ENCODE results near the gene AGO1.
A peak's percentile ranks its signal among the peaks of the same experiment; 100 is the strongest.
"Not testable (repeated sequence)": the region's sequence is repeated elsewhere in the genome, so short reads cannot be mapped to it uniquely, and the experiment has no call there.

The AGO1 gene

DNA sequence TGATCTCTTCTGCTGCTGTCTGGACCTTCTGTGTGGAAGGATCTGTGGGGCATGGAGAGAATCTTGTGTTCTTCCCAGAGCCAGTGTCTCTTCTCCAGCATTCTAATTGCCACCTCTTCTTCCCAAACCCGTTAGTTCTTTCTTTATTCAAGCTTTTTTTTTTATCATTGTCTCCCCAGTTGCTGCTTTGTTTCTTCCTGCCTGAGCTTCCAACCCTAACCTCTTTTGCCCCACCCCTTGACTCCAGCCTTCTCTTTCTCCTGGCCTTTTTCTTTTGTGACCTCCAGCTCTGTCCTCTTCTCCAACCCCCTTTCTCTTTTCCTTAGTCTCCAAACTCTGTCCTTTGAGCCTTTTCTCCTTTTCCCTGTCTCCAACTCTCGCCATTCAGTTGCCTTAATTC is 4.5 kb downstream of the AGO1 start:
- Histone ChIP-seq H3K4me3 (ENCODE audit: low read length) (peak overlapping the region; percentile 24), H3K27ac (ENCODE audit: low read depth, low read length) (peak overlapping the region; percentile 46; the same call in 1 of the 2 replicates), H3K36me3 (ENCODE audit: control insufficient read depth, low read length) (peaks cover 25% of the 10 kb centered on the region), H4K20me1 (ENCODE audit: control insufficient read depth, insufficient read depth, low read depth, low read length) (peaks cover 7% of the 10 kb centered on the region; the same call in 1 of the 2 replicates), H3K4me1 (ENCODE audit: control insufficient read depth, low read length) (peaks cover 54% of the 10 kb centered on the region), H3K27me3 (ENCODE audit: control insufficient read depth, low read length) (no peaks in the 10 kb centered on the region), H3K79me2 (ENCODE audit: control insufficient read depth, low read length) (peaks cover 54% of the 10 kb centered on the region), H3F3A (ENCODE audit: control insufficient read depth, insufficient read depth) (peaks cover 13% of the 10 kb centered on the region), H3K9me3 (ENCODE audit: control insufficient read depth, insufficient read depth, low read length) (no peaks in the 10 kb centered on the region), H3K9me2 (replicated peaks; ENCODE audit: control insufficient read depth, low read length) (no peaks in the 10 kb centered on the region), H3K4me2 (ENCODE audit: low read length) (peak overlapping the region; percentile 63)
- TF ChIP-seq, protein P1, sequence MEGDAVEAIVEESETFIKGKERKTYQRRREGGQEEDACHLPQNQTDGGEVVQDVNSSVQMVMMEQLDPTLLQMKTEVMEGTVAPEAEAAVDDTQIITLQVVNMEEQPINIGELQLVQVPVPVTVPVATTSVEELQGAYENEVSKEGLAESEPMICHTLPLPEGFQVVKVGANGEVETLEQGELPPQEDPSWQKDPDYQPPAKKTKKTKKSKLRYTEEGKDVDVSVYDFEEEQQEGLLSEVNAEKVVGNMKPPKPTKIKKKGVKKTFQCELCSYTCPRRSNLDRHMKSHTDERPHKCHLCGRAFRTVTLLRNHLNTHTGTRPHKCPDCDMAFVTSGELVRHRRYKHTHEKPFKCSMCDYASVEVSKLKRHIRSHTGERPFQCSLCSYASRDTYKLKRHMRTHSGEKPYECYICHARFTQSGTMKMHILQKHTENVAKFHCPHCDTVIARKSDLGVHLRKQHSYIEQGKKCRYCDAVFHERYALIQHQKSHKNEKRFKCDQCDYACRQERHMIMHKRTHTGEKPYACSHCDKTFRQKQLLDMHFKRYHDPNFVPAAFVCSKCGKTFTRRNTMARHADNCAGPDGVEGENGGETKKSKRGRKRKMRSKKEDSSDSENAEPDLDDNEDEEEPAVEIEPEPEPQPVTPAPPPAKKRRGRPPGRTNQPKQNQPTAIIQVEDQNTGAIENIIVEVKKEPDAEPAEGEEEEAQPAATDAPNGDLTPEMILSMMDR (IDR thresholded peaks at IDR 0.05; ENCODE audit: low read depth, low read length, poor library complexity, severe bottlenecking) = no peak
- TF ChIP-seq EZH2phosphoT487 (IDR thresholded peaks at IDR 0.05; ENCODE audit: borderline replicate concordance, low read length) = no peak

DNA sequence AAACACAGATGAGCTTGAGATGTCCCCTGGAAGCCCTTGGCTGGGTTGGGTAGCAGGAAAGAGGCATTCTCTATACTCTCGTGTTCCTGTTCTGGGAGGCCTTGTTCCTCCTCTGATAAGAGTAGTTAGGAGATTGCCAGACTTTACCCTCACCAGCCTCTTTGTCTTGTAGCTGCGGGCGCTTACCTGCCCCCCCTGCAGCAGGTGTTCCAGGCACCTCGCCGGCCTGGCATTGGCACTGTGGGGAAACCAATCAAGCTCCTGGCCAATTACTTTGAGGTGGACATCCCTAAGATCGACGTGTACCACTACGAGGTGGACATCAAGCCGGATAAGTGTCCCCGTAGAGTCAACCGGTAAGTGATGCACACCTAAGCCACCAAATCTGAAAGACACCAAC is 5.2 kb downstream of the AGO1 start:
- H3K4me2 ChIP-seq (ENCODE audit: low read length) = no peak overlapping the region
- peaks cover 59% of the 10 kb centered on the region for H3K4me1 ChIP-seq (ENCODE audit: control insufficient read depth, low read length)
- peaks cover 13% of the 10 kb centered on the region for H3F3A ChIP-seq (ENCODE audit: control insufficient read depth, insufficient read depth)
- peaks cover 32% of the 10 kb centered on the region for H3K36me3 ChIP-seq (ENCODE audit: control insufficient read depth, low read length)
- no peaks in the 10 kb centered on the region for H3K9me3 ChIP-seq (ENCODE audit: control insufficient read depth, insufficient read depth, low read length)
- H4K20me1 ChIP-seq (ENCODE audit: control insufficient read depth, insufficient read depth, low read depth, low read length) = peaks cover 8% of the 10 kb centered on the region; the same call in 1 of the 2 replicates
- no peak overlapping the region for H3K27ac ChIP-seq (ENCODE audit: low read depth, low read length)
- H3K79me2 ChIP-seq (ENCODE audit: control insufficient read depth, low read length) = peaks cover 52% of the 10 kb centered on the region
- no peaks in the 10 kb centered on the region for H3K9me2 ChIP-seq (replicated peaks; ENCODE audit: control insufficient read depth, low read length)
- no peaks in the 10 kb centered on the region for H3K27me3 ChIP-seq (ENCODE audit: control insufficient read depth, low read length)
- no peak overlapping the region for H3K4me3 ChIP-seq (ENCODE audit: low read length)
- TF ChIP-seq EZH2phosphoT487 (IDR thresholded peaks at IDR 0.05; ENCODE audit: borderline replicate concordance, low read length) = no peak
- TF ChIP-seq, protein P1 (IDR thresholded peaks at IDR 0.05; ENCODE audit: low read depth, low read length, poor library complexity, severe bottlenecking) = no peak

DNA sequence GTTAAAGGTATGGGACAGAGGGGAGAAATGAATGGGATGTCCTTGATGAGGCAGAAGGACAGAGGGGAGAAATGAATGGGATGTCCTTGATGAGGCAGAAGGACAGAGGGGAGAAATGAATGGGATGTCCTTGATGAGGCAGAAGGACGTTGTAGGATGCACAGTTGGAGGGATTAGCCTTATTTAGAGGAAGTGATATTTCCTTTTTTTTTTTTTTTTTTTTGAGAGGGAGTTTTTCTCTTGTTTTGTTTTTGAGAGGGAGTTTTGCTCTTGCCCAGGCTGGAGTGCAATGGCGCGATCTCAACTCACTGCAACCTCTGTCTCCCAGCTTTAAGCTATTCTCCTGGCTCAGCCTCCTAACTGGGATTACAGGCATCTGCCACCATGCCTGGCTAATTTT is 6.0 kb downstream of the AGO1 start:
- not testable (repeated sequence) for H4K20me1 ChIP-seq (ENCODE audit: control insufficient read depth, insufficient read depth, low read depth, low read length); H3K9me3 ChIP-seq (ENCODE audit: control insufficient read depth, insufficient read depth, low read length); H3K9me2 ChIP-seq (replicated peaks; ENCODE audit: control insufficient read depth, low read length); H3K4me3 ChIP-seq (ENCODE audit: low read length); H3K27me3 ChIP-seq (ENCODE audit: control insufficient read depth, low read length); H3K4me2 ChIP-seq (ENCODE audit: low read length); H3K27ac ChIP-seq (ENCODE audit: low read depth, low read length)
- Histone ChIP-seq H3K36me3 (ENCODE audit: control insufficient read depth, low read length) (peaks cover 37% of the 10 kb centered on the region), H3K4me1 (ENCODE audit: control insufficient read depth, low read length) (peaks cover 65% of the 10 kb centered on the region), H3K79me2 (ENCODE audit: control insufficient read depth, low read length) (peaks cover 45% of the 10 kb centered on the region), H3F3A (ENCODE audit: control insufficient read depth, insufficient read depth) (peaks cover 13% of the 10 kb centered on the region)

DNA sequence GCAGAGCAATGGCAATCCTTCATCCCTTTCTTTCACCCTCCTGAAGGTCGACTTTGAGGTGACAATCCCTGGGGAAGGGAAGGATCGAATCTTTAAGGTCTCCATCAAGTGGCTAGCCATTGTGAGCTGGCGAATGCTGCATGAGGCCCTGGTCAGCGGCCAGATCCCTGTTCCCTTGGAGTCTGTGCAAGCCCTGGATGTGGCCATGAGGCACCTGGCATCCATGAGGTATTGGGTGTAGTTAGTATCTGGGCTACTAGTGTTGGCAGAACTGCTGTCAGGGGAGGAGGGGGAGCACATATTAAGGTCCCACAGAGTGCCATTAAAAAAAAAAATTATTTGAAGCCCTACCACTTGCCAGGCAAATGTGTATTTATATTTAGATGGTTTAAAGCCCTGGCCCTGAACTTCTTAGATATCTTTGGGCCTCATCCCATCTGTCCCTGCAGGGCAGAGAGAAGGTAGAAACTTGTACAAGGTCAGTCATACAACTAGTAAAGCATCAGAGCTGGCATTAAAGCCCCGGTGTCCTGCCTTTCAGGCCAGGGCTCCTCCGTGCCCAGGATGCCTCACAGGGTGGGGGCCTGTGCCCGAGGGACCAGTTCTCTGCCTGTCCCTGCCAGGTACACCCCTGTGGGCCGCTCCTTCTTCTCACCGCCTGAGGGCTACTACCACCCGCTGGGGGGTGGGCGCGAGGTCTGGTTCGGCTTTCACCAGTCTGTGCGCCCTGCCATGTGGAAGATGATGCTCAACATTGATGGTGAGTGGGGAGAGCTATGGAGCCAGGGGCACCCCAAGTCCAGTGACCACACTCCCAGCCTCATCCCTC is 10.3 kb downstream of the AGO1 start:
- H3K4me3 ChIP-seq (ENCODE audit: low read length) = no peak overlapping the region
- H3K27me3 ChIP-seq (ENCODE audit: control insufficient read depth, low read length) = no peaks in the 10 kb centered on the region
- peak overlapping the region; percentile 31; the same call in 1 of the 2 replicates for H3K4me2 ChIP-seq (ENCODE audit: low read length)
- H3K36me3 ChIP-seq (ENCODE audit: control insufficient read depth, low read length) = peaks cover 64% of the 10 kb centered on the region
- H3K27ac ChIP-seq (ENCODE audit: low read depth, low read length) = peak overlapping the region; percentile 18; the same call in 1 of the 2 replicates
- H3F3A ChIP-seq (ENCODE audit: control insufficient read depth, insufficient read depth) = no peaks in the 10 kb centered on the region
- TF ChIP-seq, protein P1 (IDR thresholded peaks at IDR 0.05; ENCODE audit: low read depth, low read length, poor library complexity, severe bottlenecking) = no peak
- no peak for TF ChIP-seq EZH2phosphoT487 (IDR thresholded peaks at IDR 0.05; ENCODE audit: borderline replicate concordance, low read length)
- no peaks in the 10 kb centered on the region for H3K9me3 ChIP-seq (ENCODE audit: control insufficient read depth, insufficient read depth, low read length)
- no peaks in the 10 kb centered on the region for H3K9me2 ChIP-seq (replicated peaks; ENCODE audit: control insufficient read depth, low read length)
- peaks cover 37% of the 10 kb centered on the region for H3K4me1 ChIP-seq (ENCODE audit: control insufficient read depth, low read length)
- H3K79me2 ChIP-seq (ENCODE audit: control insufficient read depth, low read length) = peaks cover 4% of the 10 kb centered on the region
- H4K20me1 ChIP-seq (ENCODE audit: control insufficient read depth, insufficient read depth, low read depth, low read length) = peaks cover 3% of the 10 kb centered on the region; the same call in 1 of the 2 replicates
